ENCODE measurements around the gene SCGB1A1.

SCGB1A1 gene

GRCh38 chr11:62402960-62403730 lies 15.7 kb upstream of the SCGB1A1 start:
- no peak for DNase-seq
- no peaks in the 10 kb centered on the region for H3K36me3 ChIP-seq (ENCODE audit: control insufficient read depth, insufficient read depth, low read length)
- peaks cover 19% of the 10 kb centered on the region for H3K4me1 ChIP-seq (ENCODE audit: control insufficient read depth, insufficient read depth, low read length, poor library complexity, severe bottlenecking)
- no peak overlapping the region for H3K4me3 ChIP-seq (ENCODE audit: insufficient read depth, low read depth, low read length, poor library complexity, severe bottlenecking)
- H3K27me3 ChIP-seq (replicated peaks; ENCODE audit: control insufficient read depth, insufficient read depth, low read length, poor library complexity, severe bottlenecking), result no peaks in the 10 kb centered on the region
- H3K9me3 ChIP-seq (ENCODE audit: control insufficient read depth, low read length), result no peaks in the 10 kb centered on the region
- H3K27ac ChIP-seq (ENCODE audit: insufficient read depth, low read length, poor library complexity, severe bottlenecking), result peak overlapping the region; percentile 54

GRCh38 chr11:62404435-62404834 lies 14.4 kb upstream of the SCGB1A1 start:
- no peaks in the 10 kb centered on the region for H3K36me3 ChIP-seq (ENCODE audit: control insufficient read depth, insufficient read depth, low read length)
- H3K9me3 ChIP-seq (ENCODE audit: control insufficient read depth, low read length), result no peaks in the 10 kb centered on the region
- no peak for DNase-seq
- H3K27ac ChIP-seq (ENCODE audit: insufficient read depth, low read length, poor library complexity, severe bottlenecking), result no peak overlapping the region
- H3K27me3 ChIP-seq (replicated peaks; ENCODE audit: control insufficient read depth, insufficient read depth, low read length, poor library complexity, severe bottlenecking), result no peaks in the 10 kb centered on the region
- H3K4me3 ChIP-seq (ENCODE audit: insufficient read depth, low read depth, low read length, poor library complexity, severe bottlenecking), result no peak overlapping the region
- H3K4me1 ChIP-seq (ENCODE audit: control insufficient read depth, insufficient read depth, low read length, poor library complexity, severe bottlenecking), result peaks cover 19% of the 10 kb centered on the region

GRCh38 chr11:62404901-62405300 lies 13.9 kb upstream of the SCGB1A1 start:
- peaks cover 19% of the 10 kb centered on the region for H3K4me1 ChIP-seq (ENCODE audit: control insufficient read depth, insufficient read depth, low read length, poor library complexity, severe bottlenecking)
- H3K27ac ChIP-seq (ENCODE audit: insufficient read depth, low read length, poor library complexity, severe bottlenecking), result no peak overlapping the region
- H3K4me3 ChIP-seq (ENCODE audit: insufficient read depth, low read depth, low read length, poor library complexity, severe bottlenecking), result no peak overlapping the region
- H3K36me3 ChIP-seq (ENCODE audit: control insufficient read depth, insufficient read depth, low read length), result no peaks in the 10 kb centered on the region
- H3K9me3 ChIP-seq (ENCODE audit: control insufficient read depth, low read length), result no peaks in the 10 kb centered on the region
- DNase-seq, result no peak
- H3K27me3 ChIP-seq (replicated peaks; ENCODE audit: control insufficient read depth, insufficient read depth, low read length, poor library complexity, severe bottlenecking), result no peaks in the 10 kb centered on the region

- Histone ChIP-seq H3K36me3 (ENCODE audit: control insufficient read depth, insufficient read depth, low read length) (no peaks in the 10 kb centered on the region), H3K4me1 (ENCODE audit: control insufficient read depth, insufficient read depth, low read length, poor library complexity, severe bottlenecking) (peaks cover 19% of the 10 kb centered on the region), H3K4me3 (ENCODE audit: insufficient read depth, low read depth, low read length, poor library complexity, severe bottlenecking) (no peak overlapping the region), H3K27ac (ENCODE audit: insufficient read depth, low read length, poor library complexity, severe bottlenecking) (no peak overlapping the region), H3K9me3 (ENCODE audit: control insufficient read depth, low read length) (no peaks in the 10 kb centered on the region), H3K27me3 (replicated peaks; ENCODE audit: control insufficient read depth, insufficient read depth, low read length, poor library complexity, severe bottlenecking) (no peaks in the 10 kb centered on the region)
- no peak for DNase-seq
Observed at GRCh38 chr11:62406034-62406433, 12.8 kb upstream of the SCGB1A1 start.

GRCh38 chr11:62409831-62410230 lies 9.0 kb upstream of the SCGB1A1 start:
- H3K4me1 ChIP-seq (ENCODE audit: control insufficient read depth, insufficient read depth, low read length, poor library complexity, severe bottlenecking), result no peaks in the 10 kb centered on the region
- H3K9me3 ChIP-seq (ENCODE audit: control insufficient read depth, low read length), result no peaks in the 10 kb centered on the region
- no peak overlapping the region for H3K4me3 ChIP-seq (ENCODE audit: insufficient read depth, low read depth, low read length, poor library complexity, severe bottlenecking)
- no peak overlapping the region for H3K27ac ChIP-seq (ENCODE audit: insufficient read depth, low read length, poor library complexity, severe bottlenecking)
- H3K27me3 ChIP-seq (replicated peaks; ENCODE audit: control insufficient read depth, insufficient read depth, low read length, poor library complexity, severe bottlenecking), result no peaks in the 10 kb centered on the region
- no peaks in the 10 kb centered on the region for H3K36me3 ChIP-seq (ENCODE audit: control insufficient read depth, insufficient read depth, low read length)
- DNase-seq, result no peak

- Histone ChIP-seq H3K4me1 (ENCODE audit: control insufficient read depth, insufficient read depth, low read length, poor library complexity, severe bottlenecking) (no peaks in the 10 kb centered on the region), H3K27ac (ENCODE audit: insufficient read depth, low read length, poor library complexity, severe bottlenecking) (no peak overlapping the region), H3K4me3 (ENCODE audit: insufficient read depth, low read depth, low read length, poor library complexity, severe bottlenecking) (no peak overlapping the region), H3K27me3 (replicated peaks; ENCODE audit: control insufficient read depth, insufficient read depth, low read length, poor library complexity, severe bottlenecking) (no peaks in the 10 kb centered on the region), H3K9me3 (ENCODE audit: control insufficient read depth, low read length) (no peaks in the 10 kb centered on the region), H3K36me3 (ENCODE audit: control insufficient read depth, insufficient read depth, low read length) (no peaks in the 10 kb centered on the region)
- no peak for DNase-seq
Observed at GRCh38 chr11:62410972-62411371, 7.9 kb upstream of the SCGB1A1 start.

GRCh38 chr11:62411524-62411923 lies 7.3 kb upstream of the SCGB1A1 start:
- H3K4me3 ChIP-seq (ENCODE audit: insufficient read depth, low read depth, low read length, poor library complexity, severe bottlenecking), result no peak overlapping the region
- no peaks in the 10 kb centered on the region for H3K4me1 ChIP-seq (ENCODE audit: control insufficient read depth, insufficient read depth, low read length, poor library complexity, severe bottlenecking)
- H3K36me3 ChIP-seq (ENCODE audit: control insufficient read depth, insufficient read depth, low read length), result no peaks in the 10 kb centered on the region
- H3K9me3 ChIP-seq (ENCODE audit: control insufficient read depth, low read length), result no peaks in the 10 kb centered on the region
- no peaks in the 10 kb centered on the region for H3K27me3 ChIP-seq (replicated peaks; ENCODE audit: control insufficient read depth, insufficient read depth, low read length, poor library complexity, severe bottlenecking)
- no peak for DNase-seq
- no peak overlapping the region for H3K27ac ChIP-seq (ENCODE audit: insufficient read depth, low read length, poor library complexity, severe bottlenecking)

GRCh38 chr11:62413060-62413696 lies 5.7 kb upstream of the SCGB1A1 start:
- no peak overlapping the region for H3K4me3 ChIP-seq (ENCODE audit: insufficient read depth, low read depth, low read length, poor library complexity, severe bottlenecking)

GRCh38 chr11:62416596-62416995 lies 2.2 kb upstream of the SCGB1A1 start:
- Histone ChIP-seq H3K27ac (ENCODE audit: insufficient read depth, low read length, poor library complexity, severe bottlenecking) (no peak overlapping the region), H3K4me1 (ENCODE audit: control insufficient read depth, insufficient read depth, low read length, poor library complexity, severe bottlenecking) (no peaks in the 10 kb centered on the region), H3K27me3 (replicated peaks; ENCODE audit: control insufficient read depth, insufficient read depth, low read length, poor library complexity, severe bottlenecking) (no peaks in the 10 kb centered on the region), H3K9me3 (ENCODE audit: control insufficient read depth, low read length) (no peaks in the 10 kb centered on the region), H3K36me3 (ENCODE audit: control insufficient read depth, insufficient read depth, low read length) (no peaks in the 10 kb centered on the region), H3K4me3 (ENCODE audit: insufficient read depth, low read depth, low read length, poor library complexity, severe bottlenecking) (no peak overlapping the region)
- DNase-seq, result no peak

More at GRCh38 chr11:62413060-62413696, 5.7 kb upstream of the SCGB1A1 start:
- no peaks in the 10 kb centered on the region for H3K9me3 ChIP-seq (ENCODE audit: control insufficient read depth, low read length)
- H3K4me1 ChIP-seq (ENCODE audit: control insufficient read depth, insufficient read depth, low read length, poor library complexity, severe bottlenecking), result no peaks in the 10 kb centered on the region
- no peak for DNase-seq
- H3K27ac ChIP-seq (ENCODE audit: insufficient read depth, low read length, poor library complexity, severe bottlenecking), result no peak overlapping the region
- no peaks in the 10 kb centered on the region for H3K36me3 ChIP-seq (ENCODE audit: control insufficient read depth, insufficient read depth, low read length)
- no peaks in the 10 kb centered on the region for H3K27me3 ChIP-seq (replicated peaks; ENCODE audit: control insufficient read depth, insufficient read depth, low read length, poor library complexity, severe bottlenecking)

- Histone ChIP-seq H3K9me3 (ENCODE audit: control insufficient read depth, low read length) (no peaks in the 10 kb centered on the region), H3K4me3 (ENCODE audit: insufficient read depth, low read depth, low read length, poor library complexity, severe bottlenecking) (no peak overlapping the region), H3K36me3 (ENCODE audit: control insufficient read depth, insufficient read depth, low read length) (no peaks in the 10 kb centered on the region), H3K27ac (ENCODE audit: insufficient read depth, low read length, poor library complexity, severe bottlenecking) (no peak overlapping the region), H3K27me3 (replicated peaks; ENCODE audit: control insufficient read depth, insufficient read depth, low read length, poor library complexity, severe bottlenecking) (no peaks in the 10 kb centered on the region), H3K4me1 (ENCODE audit: control insufficient read depth, insufficient read depth, low read length, poor library complexity, severe bottlenecking) (no peaks in the 10 kb centered on the region)
- DNase-seq, result no peak
Observed at GRCh38 chr11:62418136-62418535, 697 bp upstream of the SCGB1A1 start.

Data from effector memory CD4-positive, alpha-beta T cell (primary cell).